Astrocyte of the spinal cord (primary cell): ENCODE measurements around the gene RBBP5.

Experiments used
- DNase-seq: peaks from one replicate; pipeline ENCODE4 v3.0.0; 2011; ENCODE audit warnings: low read depth, low spot score
- H3K4me3 ChIP-seq: 2 replicates; pipeline ENCODE4 v1.5.1; 2011; ENCODE audit warnings: low read depth, mild to moderate bottlenecking, low read length, moderate library complexity
- in situ Hi-C: cut with HindIII; loops from 2 replicates; pipeline ENCODE4 v1.10.0; 2017; ENCODE audit warnings: low sequenced_read_pairs
- TF ChIP-seq, protein P1 (sequence below): IDR thresholded peaks from 2 replicates; pipeline ENCODE4 v1.5.1; 2012; ENCODE audit warnings: low read depth, mild to moderate bottlenecking, low read length, inconsistent platforms

Gene RBBP5

DNA sequence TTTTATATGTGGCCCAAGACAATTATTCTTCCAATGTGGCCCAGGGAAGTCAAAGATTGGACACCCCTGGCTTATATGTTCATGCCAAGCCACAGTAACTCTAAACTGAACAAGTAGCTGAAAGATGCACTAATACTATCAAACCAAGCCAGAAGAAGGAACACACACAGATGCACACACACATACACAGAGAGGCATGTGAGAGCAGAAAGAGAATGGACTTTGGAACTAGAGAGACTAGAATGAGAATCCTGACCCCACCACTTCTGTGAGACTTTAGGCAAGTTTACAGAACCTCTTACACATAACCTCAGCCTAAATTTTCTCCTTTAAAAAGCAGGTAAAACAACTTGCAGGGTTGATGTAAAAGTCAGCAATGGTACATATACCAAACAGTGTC lies 26.4 kb downstream of the RBBP5 start:
- TF ChIP-seq, protein P1, sequence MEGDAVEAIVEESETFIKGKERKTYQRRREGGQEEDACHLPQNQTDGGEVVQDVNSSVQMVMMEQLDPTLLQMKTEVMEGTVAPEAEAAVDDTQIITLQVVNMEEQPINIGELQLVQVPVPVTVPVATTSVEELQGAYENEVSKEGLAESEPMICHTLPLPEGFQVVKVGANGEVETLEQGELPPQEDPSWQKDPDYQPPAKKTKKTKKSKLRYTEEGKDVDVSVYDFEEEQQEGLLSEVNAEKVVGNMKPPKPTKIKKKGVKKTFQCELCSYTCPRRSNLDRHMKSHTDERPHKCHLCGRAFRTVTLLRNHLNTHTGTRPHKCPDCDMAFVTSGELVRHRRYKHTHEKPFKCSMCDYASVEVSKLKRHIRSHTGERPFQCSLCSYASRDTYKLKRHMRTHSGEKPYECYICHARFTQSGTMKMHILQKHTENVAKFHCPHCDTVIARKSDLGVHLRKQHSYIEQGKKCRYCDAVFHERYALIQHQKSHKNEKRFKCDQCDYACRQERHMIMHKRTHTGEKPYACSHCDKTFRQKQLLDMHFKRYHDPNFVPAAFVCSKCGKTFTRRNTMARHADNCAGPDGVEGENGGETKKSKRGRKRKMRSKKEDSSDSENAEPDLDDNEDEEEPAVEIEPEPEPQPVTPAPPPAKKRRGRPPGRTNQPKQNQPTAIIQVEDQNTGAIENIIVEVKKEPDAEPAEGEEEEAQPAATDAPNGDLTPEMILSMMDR: no peak
- no peak overlapping the region for H3K4me3 ChIP-seq
- no peak for DNase-seq
- in situ Hi-C loops: no loop called here

DNA sequence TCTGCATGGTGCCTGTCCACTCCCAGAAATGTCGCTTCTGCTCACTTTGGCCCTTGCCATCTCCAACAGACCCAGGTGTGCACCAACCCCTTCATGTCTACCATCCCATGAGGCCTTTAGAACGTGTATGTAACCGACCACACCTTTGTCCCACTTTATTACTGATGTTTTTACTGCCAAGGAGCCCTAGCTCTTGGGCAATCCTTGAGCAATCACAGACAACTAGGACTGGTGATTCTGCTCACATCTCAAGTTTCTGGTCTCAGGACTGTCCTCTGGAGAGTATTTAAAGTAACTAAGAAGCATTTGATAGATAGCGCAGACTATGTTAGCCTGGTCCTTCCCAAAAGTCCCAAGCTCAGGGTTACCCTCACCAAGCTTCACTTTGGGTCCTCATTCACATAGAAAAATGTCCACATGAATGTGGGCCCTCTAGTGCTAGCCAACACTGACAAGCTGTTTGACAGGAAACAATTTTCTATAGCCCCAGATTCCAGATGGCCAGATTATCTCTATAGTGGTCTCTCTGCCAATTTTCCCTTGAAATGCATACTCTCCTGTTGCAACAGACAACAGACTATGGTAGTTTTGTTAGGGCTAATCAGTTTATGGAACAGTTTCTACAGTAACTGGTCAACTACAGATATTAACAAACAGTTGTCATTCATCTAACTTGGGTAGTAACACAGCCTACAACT lies 30.6 kb downstream of the RBBP5 start:
- in situ Hi-C loops: no loop called here
- no peak for DNase-seq
- H3K4me3 ChIP-seq: no peak overlapping the region
- TF ChIP-seq, protein P1: no peak

DNA sequence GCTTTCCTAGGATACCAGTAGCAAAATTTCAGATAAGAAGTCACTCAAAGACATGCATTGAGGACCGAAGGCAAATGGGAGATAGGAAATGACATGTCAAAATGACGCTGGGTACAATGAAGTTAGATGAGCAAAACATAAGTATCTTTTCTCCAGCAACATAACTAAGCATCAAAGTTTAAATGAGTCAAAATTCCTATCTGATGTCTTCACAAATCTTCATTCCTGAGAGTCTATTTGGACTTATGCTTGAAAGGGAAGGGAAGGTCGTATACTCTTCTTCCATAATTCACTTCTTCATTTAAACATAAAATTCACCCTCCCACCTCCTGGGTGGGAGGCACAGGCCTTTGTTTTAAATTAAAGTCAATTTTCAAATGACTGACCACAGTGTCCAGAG lies 33.4 kb downstream of the RBBP5 start:
- in situ Hi-C loops: no loop called here
- no peak overlapping the region for H3K4me3 ChIP-seq
- TF ChIP-seq, protein P1: no peak
- DNase-seq: no peak

DNA sequence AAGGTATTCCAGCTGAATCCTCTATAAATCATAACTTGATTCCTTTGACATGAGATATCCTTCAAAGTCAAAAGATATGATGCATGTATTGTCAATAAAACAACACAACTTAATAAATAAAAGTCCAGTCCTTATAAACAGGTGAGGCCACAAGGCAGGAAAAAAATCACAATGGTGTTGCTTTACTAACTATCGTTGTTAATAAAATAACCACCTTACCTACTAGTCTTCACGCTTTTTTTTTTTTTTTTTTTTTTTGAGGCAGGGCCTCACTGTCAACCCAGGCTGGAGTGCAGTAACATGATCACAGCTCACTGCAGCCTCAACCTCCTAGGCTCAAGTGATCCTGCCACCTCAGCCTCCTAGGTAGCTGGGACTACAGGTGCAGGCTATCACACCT lies 37.4 kb downstream of the RBBP5 start, which contains the start of gene TMEM81:
Gene TMEM81 (minus strand): TSS at position 101 of the 400 bp plus-strand sequence. CDS start 140 bp downstream, outside the sequence.
- TF ChIP-seq, protein P1: no peak
- no peak for DNase-seq
- in situ Hi-C loops: no loop called here
- no peak within 1 kb of the TSS for H3K4me3 ChIP-seq

DNA sequence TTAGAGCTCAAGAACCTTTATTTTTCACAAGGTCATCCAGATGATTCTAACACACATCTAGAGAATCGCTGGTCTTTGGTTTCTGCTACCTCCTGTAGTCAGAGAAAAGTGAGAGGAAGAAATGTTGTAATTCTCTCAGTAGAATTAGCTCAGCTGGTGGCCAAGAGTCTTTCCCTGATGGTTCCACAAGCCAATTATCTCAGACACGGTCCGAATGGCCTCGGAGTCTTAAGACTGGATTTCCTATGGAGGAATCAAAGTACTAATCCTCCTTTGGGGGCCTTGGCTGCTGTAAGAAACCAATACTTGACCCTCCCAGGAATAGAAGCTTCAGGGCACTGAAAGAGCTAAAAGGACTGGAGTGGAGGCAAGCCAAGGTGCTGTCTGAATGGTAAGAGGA lies 39.3 kb downstream of the RBBP5 start:
- in situ Hi-C loops: no loop called here
- H3K4me3 ChIP-seq: no peak overlapping the region
- TF ChIP-seq, protein P1: no peak
- DNase-seq: no peak

DNA sequence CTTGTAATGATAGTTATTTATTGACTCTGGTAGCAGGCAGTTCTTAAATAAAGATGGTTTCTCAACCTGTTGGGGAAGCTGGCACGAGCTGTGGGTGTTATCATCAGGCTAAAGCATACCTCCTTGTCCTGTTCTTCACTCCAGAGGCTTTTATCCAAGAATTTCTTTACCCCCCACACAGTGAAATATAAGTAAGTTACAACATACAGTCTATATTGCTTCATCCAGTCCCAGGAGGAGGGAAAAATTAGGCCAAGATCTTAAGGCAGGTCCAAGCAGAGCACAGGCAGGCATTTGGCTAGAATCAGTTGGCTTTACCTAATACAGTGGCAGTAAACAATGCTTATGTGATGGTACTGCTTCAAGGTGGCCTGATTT lies 43.9 kb downstream of the RBBP5 start:
- no peak for DNase-seq
- in situ Hi-C loops: no loop called here
- H3K4me3 ChIP-seq: no peak overlapping the region
- TF ChIP-seq, protein P1: no peak
